Natural killer cell (primary cell): ENCODE data around the gene DHRS1. TPM values are rescaled to one million over a fixed set of nuclear protein-coding genes. Genes with fewer than 3 reads are reported as not detected.

Experiments used
- ATAC-seq, 3 donors: fragments of 150-1000 bp in 2 of 3; fragments of 200-7000 bp in 1 of 3; cut with Tn5 transposase; 1 replicate in 1 of 3; 2 replicates in 2 of 3; pipeline ENCODE4 v1.10.0; 2021; ENCODE audit warnings: mild to moderate bottlenecking in 2 of 3, moderate library complexity in 2 of 3
- DNase-seq, 2 donors: peaks; one replicate each; pipeline versions ENCODE4 v3.0.0 to v3.0.0-alpha.2; 2013 to 2021; ENCODE audit warnings: mixed read lengths in 1 of 2
- H3K27ac ChIP-seq: one replicate; pipeline ENCODE4 v1.5.1; 2013; ENCODE audit warnings: mild to moderate bottlenecking, low read length
- H3K27me3 ChIP-seq: one replicate; pipeline ENCODE4 v1.6.1; 2013; ENCODE audit warnings: low read length; ENCODE audit not compliant: control insufficient read depth, insufficient read depth
- H3K36me3 ChIP-seq: one replicate; pipeline ENCODE4 v1.6.1; 2013; ENCODE audit warnings: low read length; ENCODE audit not compliant: control insufficient read depth, insufficient read depth
- H3K4me1 ChIP-seq: one replicate; pipeline ENCODE4 v1.6.1; 2013; ENCODE audit warnings: low read length; ENCODE audit not compliant: control insufficient read depth, insufficient read depth
- H3K4me3 ChIP-seq: one replicate; pipeline ENCODE4 v1.5.1; 2013; ENCODE audit warnings: low read length
- H3K9me3 ChIP-seq: one replicate; pipeline ENCODE4 v1.6.1; 2013; ENCODE audit warnings: low read length; ENCODE audit not compliant: control insufficient read depth, insufficient read depth
- H3K27ac Mint-ChIP-seq, 2 donors: one replicate each; pipeline ENCODE4 v1.8.0; 2022; ENCODE audit warnings: mild to moderate bottlenecking in 2 of 2, mixed read lengths in 2 of 2, moderate library complexity in 1 of 2
- H3K27me3 Mint-ChIP-seq, 2 donors: one replicate each; pipeline ENCODE4 v1.8.0; 2022; ENCODE audit warnings: low read depth in 2 of 2, mixed read lengths in 2 of 2
- H3K36me3 Mint-ChIP-seq: one replicate; pipeline ENCODE4 v1.8.0; 2022; ENCODE audit warnings: mixed read lengths
- H3K4me1 Mint-ChIP-seq, 2 donors: one replicate each; pipeline ENCODE4 v1.8.0; 2022; ENCODE audit warnings: mixed read lengths in 2 of 2
- H3K4me3 Mint-ChIP-seq: one replicate; pipeline ENCODE4 v1.8.0; 2022; ENCODE audit warnings: mild to moderate bottlenecking, moderate library complexity, mixed read lengths
- H3K9me3 Mint-ChIP-seq, 2 donors: one replicate each; pipeline ENCODE4 v1.8.0; 2022; ENCODE audit warnings: mixed read lengths in 2 of 2
- WGBS: methylation state at CpG from one replicate; pipeline ENCODE4 v1.1.7; 2013; ENCODE audit warnings: missing lambda C conversion rate; ENCODE audit not compliant: insufficient coverage; 5-methylcytosine and 5-hydroxymethylcytosine counted together
- intact Hi-C: fragments of 100-400 bp; cut with micrococcal nuclease; formaldehyde crosslinking; loops from one replicate; pipeline ENCODE4 v1.14.2; 2022
- total RNA-seq, 4 donors: library from RNA; stranded (reverse); fragments of 120-200 nt in 1 of 4; gene quantifications; one replicate each; pipeline versions ENCODE4 v1.2.3 to v1.2.4, GENCODE V29; 2013 to 2022
- TF ChIP-seq, protein P1 (sequence below): fragments of 200-600 bp; IDR thresholded peaks from one replicate; pipeline ENCODE4 v1.8.0; 2022; ENCODE audit warnings: antibody characterized with exemption

The DHRS1 gene
- total RNA-seq, 3 donors from 2014 or later (not counting 1 experiment from before 2014, with no cell fraction given), result 39.8 to 59.0 (median 43.3) TPM

DNA sequence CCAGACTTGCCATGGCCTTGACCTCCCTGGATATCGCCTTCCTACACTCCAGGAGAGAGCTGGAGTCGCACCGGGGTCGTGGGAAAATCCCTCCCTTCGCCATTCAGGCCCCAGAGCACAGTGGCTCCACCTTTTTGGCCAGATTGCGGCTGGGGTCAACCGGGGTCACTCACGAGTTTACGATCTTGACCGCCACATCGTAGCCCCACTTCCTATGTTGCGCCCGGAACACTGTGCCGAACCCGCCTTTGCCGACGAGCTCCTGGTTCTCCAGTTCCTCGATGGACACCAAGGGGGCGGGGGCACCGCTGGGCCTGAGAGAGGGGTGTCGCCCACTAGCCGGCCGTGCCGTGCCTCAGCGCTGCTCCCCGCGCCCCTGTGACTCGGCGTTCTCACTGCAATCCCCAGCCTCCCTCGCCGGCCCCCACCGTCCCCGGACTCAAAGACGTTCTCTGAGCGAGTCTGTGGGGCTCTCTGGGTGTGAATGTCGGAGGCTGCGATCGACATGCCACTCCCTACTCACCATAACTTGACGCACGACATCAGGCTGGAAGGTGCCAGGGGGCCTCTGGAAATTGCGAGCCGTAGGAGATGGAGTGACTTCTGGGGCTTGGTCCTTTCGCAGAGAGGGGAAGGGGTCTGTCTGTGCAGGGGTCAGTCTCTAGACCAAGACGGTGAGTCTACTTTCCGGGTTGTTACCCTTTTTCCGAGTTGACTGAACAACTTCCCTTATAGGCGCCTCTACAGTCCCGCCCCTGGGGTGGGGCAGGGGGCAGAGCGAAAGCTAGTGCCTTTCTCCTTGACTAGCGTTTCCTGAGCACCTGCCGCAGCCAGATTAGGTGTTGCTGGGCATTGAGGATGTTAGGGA, 39.9 kb upstream of the DHRS1 start, which contains the start of gene RIPK3:
Gene RIPK3, minus strand, starts transcription at position 708 of the 868 bp plus-strand sequence. Its CDS starts 165 bp downstream, at position 543.
- peak within 1 kb of the TSS; percentile 90 for H3K4me3 Mint-ChIP-seq
- DNase-seq, result peak; percentile 53 to 77
- peaks cover 8% of the 10 kb centered on the region in 2 donors for H3K27me3 Mint-ChIP-seq
- peaks cover 5% of the 10 kb centered on the region for H3K27me3 ChIP-seq
- no peaks in the 10 kb centered on the region for H3K9me3 ChIP-seq
- H3K4me1 ChIP-seq, result peaks cover 32% of the 10 kb centered on the region
- WGBS, result 4% methylated on average over 47 of the region's 51 CpGs
- peaks cover 33 to 43% of the 10 kb centered on the region in 2 donors for H3K4me1 Mint-ChIP-seq
- H3K9me3 Mint-ChIP-seq, result no peaks in the 10 kb centered on the region
- peak within 1 kb of the TSS; percentile 60 for H3K4me3 ChIP-seq
- H3K36me3 ChIP-seq, result peaks cover 18% of the 10 kb centered on the region
- intact Hi-C loops, result loop anchor here (10.0 kb wide), 1 partner anchor 815 kb away; no protein-coding TSS in a partner anchor
- TF ChIP-seq, protein P1, sequence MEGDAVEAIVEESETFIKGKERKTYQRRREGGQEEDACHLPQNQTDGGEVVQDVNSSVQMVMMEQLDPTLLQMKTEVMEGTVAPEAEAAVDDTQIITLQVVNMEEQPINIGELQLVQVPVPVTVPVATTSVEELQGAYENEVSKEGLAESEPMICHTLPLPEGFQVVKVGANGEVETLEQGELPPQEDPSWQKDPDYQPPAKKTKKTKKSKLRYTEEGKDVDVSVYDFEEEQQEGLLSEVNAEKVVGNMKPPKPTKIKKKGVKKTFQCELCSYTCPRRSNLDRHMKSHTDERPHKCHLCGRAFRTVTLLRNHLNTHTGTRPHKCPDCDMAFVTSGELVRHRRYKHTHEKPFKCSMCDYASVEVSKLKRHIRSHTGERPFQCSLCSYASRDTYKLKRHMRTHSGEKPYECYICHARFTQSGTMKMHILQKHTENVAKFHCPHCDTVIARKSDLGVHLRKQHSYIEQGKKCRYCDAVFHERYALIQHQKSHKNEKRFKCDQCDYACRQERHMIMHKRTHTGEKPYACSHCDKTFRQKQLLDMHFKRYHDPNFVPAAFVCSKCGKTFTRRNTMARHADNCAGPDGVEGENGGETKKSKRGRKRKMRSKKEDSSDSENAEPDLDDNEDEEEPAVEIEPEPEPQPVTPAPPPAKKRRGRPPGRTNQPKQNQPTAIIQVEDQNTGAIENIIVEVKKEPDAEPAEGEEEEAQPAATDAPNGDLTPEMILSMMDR, result no peak
- peak; percentile 83 to 87 (median 86) for ATAC-seq
- H3K27ac ChIP-seq, result peak within 1 kb of the TSS; percentile 35
- H3K36me3 Mint-ChIP-seq, result peaks cover 9% of the 10 kb centered on the region
- H3K27ac Mint-ChIP-seq, result peak within 1 kb of the TSS; percentile 78 to 83

DNA sequence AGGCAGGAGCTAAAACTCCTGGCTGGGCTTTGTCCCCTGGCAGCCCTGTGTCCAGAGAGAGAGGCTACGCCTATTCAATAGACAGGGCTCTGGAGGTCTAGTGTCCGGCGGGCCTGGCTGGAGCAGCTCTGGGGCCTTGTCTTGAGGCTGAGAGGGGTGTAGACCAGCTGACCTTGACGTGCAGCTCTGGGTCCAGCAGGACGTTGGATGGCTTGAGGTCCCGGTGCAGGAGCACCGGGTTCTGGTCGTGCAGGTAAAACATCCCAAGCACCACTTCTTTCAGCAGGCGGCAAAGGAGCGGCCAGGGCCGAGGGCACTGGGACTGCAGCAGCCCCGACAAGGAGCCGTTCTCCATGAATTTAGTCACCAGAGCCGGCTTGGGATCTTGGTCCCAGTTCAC, 39.3 kb upstream of the DHRS1 start:
- H3K4me1 ChIP-seq, result peaks cover 39% of the 10 kb centered on the region
- H3K4me3 ChIP-seq, result peak overlapping the region; percentile 60
- ATAC-seq, result no peak
- no peak overlapping the region for H3K27ac ChIP-seq
- peaks cover 9% of the 10 kb centered on the region for H3K36me3 Mint-ChIP-seq
- TF ChIP-seq, protein P1, result no peak
- H3K27me3 Mint-ChIP-seq, result peaks cover 8 to 11% of the 10 kb centered on the region in 2 donors
- 88% methylated on average over 14 of the region's 14 CpGs for WGBS
- peaks cover 18% of the 10 kb centered on the region for H3K36me3 ChIP-seq
- intact Hi-C loops, result loop anchor here (10.0 kb wide), 1 partner anchor 816 kb away; no protein-coding TSS in a partner anchor
- H3K9me3 Mint-ChIP-seq, result no peaks in the 10 kb centered on the region
- H3K4me1 Mint-ChIP-seq, result peaks cover 35 to 50% of the 10 kb centered on the region in 2 donors
- H3K27me3 ChIP-seq, result peaks cover 12% of the 10 kb centered on the region
- no peaks in the 10 kb centered on the region for H3K9me3 ChIP-seq
- peak overlapping the region; percentile 90 for H3K4me3 Mint-ChIP-seq
- H3K27ac Mint-ChIP-seq, result peak overlapping the region in 1 of 2 donors; percentile 83
- no peak for DNase-seq

DNA sequence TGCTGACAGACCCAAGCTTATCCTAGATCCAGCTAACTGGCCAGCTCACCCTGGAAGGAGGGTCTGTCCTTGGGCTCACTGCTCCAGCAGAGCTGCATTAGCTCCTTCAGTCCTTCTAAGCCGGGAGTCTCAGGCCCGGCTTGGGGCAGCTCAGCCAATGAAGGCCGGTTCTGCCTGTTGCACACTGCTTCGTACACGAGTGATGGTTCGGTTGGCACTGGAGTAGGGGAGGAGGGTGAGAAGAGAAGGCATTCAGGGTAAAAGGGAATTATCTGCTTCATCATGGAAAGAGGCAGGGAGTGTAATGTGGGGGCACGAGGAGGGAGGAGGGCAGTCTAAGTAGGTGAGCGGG, 38.2 kb upstream of the DHRS1 start:
- ATAC-seq, result no peak
- peaks cover 8 to 11% of the 10 kb centered on the region in 2 donors for H3K27me3 Mint-ChIP-seq
- H3K9me3 ChIP-seq, result no peaks in the 10 kb centered on the region
- H3K4me1 ChIP-seq, result peaks cover 49% of the 10 kb centered on the region
- no peak overlapping the region for H3K27ac Mint-ChIP-seq
- no peak overlapping the region for H3K4me3 ChIP-seq
- TF ChIP-seq, protein P1, result no peak
- H3K4me1 Mint-ChIP-seq, result peaks cover 44 to 58% of the 10 kb centered on the region in 2 donors
- WGBS, result 95% methylated on average over 8 of the region's 8 CpGs
- H3K9me3 Mint-ChIP-seq, result no peaks in the 10 kb centered on the region
- peaks cover 9% of the 10 kb centered on the region for H3K36me3 Mint-ChIP-seq
- peaks cover 18% of the 10 kb centered on the region for H3K36me3 ChIP-seq
- DNase-seq, result no peak
- no peak overlapping the region for H3K4me3 Mint-ChIP-seq
- H3K27ac ChIP-seq, result no peak overlapping the region
- peaks cover 15% of the 10 kb centered on the region for H3K27me3 ChIP-seq
- intact Hi-C loops, result loop anchor here (10.0 kb wide), 1 partner anchor 817 kb away; no protein-coding TSS in a partner anchor
